SKM-1 (cell line): Measurements from ENCODE around the gene TCIRG1.
"Not testable (repeated sequence)": the region's sequence is repeated elsewhere in the genome, so short reads cannot be mapped to it uniquely, and the experiment has no call there.

ENCODE experiments used
- DNase-seq: peaks from one replicate; lab custom pipeline; 2025; ENCODE audit not compliant: unreplicated experiment; lab: John Stamatoyannopoulos, UW

TCIRG1 gene

DNA sequence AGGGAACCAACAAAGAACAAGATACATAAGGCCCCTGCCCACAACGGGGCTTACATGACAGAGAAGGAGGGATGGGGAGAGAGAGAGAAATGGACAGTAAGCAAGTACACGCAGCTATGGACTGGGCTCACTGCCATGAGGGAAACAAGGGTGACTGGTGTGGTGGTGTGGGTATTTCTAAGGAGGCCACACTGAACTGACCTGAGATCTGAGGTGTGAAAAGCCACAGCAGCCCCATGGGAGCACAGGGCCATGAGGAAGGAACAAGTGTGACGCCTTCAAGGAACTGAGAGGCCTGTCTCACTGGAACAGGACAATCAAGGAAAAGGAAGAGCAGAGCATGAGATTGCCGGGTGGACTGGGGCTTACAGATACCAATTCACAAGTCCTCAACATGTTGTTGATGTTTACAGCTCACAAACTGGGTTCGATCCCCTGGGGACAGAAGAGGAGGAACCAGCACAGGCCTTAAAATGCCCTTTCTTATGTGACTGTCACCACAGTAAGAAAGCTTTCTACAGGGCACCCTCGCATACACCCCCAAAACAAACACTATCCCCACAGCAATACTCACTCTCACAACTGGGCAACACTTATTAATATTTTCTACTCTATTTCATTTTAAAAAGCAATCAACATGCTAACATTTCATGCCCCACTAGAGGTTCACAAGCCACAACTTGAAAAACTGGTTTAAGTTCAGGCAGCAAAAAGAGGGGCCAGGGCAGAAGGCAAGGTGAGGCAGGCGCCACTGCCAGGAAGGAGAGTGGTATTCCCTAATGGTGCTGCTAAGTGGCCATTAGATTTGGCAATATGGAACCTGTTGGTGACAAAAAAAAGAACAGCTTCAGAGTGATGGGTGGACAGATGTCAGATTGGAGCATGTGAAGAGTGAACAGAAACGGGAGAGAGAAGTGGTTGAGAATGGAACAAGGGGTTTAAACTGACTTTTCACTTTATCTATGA lies 39.1 kb downstream of the TCIRG1 start:
- no peak for DNase-seq

DNA sequence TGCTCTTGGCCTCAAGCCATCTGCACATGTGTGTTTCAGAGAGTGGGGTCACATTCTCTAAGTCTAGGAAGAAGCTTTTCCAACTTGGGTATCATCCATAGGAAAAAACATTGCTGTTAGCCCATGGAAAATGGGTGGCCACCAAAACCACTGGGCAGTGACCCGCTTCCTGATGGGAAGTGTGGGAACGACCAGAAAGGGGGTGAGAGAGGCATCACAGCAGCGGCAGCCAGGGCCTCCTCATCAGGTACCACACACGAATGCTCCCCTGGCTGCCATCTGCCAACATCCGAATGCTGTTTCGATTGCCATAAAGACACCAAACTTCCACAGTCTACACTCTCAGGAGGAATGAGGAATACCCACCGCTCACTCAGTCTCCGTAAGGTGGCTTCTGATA lies 42.0 kb downstream of the TCIRG1 start:
- DNase-seq, result no peak

DNA sequence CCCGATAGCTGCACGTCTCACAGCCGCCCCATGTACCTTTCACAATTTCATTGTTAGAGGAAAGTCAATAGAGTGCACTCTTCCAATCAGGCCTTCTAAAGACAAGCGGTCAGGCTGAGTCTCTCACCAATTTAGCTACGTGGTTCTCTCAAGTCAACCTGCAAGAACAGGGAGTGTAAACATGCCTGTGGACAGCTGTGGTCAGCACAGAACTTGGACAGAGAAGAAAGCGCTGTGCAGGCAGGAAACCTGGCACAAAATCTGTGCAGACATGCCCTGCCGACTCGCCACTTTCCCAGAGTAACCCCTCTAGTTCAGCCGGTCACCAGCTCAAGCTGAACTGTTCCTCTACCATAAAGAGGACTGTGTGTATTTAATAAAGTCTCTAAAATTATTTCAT lies 42.9 kb downstream of the TCIRG1 start:
- DNase-seq, result no peak

DNA sequence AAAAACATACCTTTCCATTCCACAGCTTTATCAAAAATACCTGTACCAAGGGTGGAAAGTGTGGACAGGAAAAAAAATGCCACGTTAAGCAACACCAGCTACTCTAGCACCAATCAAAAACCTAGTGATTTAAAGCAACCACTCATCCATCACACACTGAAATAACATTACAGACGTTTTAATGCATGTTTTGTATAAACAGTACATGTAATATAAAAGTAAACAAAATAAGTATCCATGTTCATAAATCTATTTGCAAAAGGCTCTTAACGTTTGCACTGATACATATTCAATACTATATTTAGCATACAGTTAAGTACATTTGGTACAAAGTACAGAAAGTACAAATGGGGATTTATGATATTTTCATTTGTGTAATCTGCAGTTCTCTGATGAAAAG lies 43.7 kb downstream of the TCIRG1 start:
- DNase-seq, result no peak

DNA sequence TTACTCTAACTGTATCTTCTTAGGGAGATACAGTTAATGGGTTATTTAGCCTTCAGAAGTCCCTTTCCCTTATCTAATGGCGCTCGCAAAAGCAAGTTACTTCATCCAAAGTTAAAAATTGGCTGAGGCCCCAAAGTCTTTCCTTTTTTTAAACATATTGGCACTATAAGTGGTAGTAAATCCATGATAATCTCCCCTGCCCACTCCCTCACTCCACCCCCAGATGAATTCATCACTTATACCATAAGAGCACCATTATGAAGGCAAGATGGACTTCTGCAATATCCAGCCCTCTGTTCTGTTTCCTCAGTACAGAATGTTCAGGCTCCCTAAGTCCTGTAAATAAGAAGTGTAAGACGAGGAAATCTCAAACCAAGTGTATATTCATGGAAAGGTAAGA lies 44.7 kb downstream of the TCIRG1 start:
- no peak for DNase-seq

DNA sequence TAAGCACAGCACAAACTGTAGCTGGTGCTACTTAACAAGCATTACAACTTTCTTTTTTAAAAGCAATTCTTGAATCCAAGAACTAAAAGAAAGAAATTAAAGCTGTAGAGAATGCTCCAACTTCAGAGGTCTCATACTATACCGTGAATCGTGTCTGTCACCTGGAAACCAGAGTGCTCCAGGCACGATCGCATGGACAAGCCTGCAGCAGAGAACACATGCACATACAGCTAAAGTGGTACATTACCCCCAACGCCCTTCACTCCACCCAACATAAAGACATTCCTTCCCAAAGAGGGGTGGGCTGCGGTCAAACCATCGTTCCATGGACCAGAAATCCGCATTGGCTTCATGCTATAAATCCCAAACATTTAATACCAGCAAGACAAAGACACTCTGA lies 50.9 kb downstream of the TCIRG1 start:
- DNase-seq, result no peak

DNA sequence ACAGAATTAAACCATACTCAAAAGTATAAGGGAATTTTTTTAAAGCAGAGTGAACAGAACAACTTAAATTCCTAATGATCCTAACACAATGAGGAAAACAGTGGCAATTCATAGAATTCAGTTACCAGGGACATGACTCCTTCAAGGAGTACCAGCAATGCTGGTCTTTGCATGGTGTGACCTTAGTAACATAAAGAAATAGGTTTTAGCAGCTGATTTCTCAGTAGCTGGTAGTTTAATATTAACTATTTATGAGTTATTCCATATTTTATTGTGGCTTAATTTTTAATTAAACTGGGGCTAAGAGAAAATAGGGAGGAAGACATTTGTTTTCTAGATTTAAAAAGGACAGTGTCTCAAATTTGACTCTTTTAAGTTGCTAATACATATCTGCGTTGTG lies 51.5 kb downstream of the TCIRG1 start:
- no peak for DNase-seq

DNA sequence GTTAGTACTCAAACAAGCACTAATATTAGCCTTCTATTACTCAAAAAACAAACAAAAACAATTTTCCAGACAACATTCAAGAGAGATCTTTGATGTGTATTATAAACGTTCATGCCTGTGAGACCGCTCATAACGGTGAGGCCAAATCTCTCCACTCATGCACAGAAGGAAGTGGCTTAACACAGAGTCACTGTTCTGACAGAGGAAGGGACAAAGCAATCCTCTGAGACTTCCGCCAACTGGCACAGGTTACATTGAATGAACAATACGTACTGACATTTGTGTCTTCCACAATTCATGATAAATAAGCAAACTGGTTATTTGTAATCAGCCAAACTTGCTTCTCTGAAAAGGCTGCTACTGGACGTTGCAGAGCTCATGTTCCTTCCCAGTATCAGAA lies 51.9 kb downstream of the TCIRG1 start:
- no peak for DNase-seq

DNA sequence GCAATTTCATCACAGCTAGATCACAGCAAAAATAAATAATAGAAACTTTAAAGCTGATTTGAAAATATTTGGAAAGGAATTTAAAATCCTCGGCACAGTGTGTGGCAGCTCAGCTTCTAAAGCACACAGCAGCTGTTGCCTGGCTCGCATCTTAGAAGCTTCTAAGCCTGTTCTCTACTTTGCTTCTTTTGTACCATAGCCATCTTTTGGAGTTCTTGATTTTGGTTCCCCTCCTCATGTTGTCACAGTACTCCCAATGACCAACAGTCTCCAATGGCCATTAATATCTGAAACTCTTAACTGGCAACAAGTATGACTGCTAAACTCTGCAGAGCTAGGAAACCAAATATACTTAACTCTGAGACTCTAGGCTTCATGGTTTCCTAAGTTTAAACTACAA lies 53.6 kb downstream of the TCIRG1 start:
- DNase-seq, result no peak

DNA sequence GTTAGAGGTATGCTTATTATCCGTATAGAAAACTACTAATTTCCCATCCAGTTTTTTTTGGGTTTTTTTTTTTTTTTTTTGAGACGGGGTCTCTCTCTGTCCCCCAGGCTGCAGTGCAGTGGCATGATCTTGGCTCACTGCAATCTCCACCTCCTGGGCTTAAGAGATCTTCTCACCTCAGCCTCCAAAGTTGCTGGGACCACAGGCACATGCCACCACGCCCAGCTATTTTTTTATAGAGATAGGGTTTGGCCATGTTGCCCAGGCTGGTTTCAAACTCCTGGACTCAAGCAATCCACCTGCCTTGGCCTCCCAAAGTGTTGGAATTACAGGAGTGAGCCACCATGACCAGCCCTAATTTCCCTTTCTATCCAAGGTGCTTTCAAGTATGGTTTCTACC lies 54.1 kb downstream of the TCIRG1 start:
- DNase-seq, result not testable (repeated sequence)

DNA sequence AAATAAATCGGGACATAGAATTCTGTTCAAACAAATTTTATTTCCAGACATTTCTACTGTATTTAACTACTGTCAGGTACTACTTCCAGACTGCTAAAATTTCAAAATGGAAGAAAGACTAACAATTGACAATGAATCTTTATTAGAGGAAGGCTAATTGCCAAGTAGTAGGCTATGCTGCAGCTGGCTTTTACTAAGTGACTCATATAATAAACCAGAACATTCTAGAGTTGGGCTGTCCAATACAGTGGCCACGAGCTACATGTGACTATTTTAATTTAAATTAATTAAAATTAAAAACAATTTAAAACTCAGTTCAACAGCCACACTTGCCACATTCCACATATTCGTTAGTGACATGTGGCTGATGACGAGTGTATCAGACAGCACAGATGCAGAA lies 54.7 kb downstream of the TCIRG1 start:
- no peak for DNase-seq

DNA sequence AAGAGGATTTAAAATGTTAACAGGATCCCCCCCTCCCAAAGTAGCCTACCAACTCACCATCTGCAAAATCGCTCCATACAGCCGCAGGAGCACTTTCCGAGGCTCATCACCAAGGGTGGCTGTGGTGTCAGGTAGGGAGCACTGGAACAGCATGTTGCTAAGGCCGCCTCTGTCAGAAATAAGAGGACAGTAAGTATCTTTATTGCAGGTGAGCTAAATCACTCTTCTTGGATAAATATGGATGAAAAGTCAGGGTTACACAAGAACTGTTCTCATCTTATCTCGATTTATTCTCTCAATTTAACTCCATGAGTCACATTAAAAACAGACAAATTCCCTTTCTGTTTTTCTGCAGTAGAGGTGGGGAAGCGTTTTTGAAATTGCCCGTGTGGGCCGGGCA lies 58.1 kb downstream of the TCIRG1 start:
- DNase-seq, result no peak

DNA sequence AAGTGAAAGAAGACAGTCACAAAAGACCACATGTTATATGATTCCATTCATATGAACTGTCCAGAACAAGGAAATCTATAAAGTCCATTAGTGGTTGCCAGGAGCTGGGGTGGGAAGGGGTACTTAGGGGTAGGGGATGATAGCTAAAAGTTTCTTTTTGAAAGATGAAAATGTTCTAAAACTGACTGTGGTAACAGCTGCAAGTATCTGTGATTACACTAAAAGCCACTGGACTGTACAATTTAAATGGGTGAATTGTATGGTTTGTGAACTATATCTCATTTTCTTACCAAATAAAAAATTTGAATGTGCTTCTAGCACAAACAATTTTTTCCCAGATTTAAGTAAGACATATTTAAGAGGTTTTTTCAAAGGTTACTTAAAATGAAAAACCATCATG lies 60.2 kb downstream of the TCIRG1 start:
- DNase-seq, result no peak

DNA sequence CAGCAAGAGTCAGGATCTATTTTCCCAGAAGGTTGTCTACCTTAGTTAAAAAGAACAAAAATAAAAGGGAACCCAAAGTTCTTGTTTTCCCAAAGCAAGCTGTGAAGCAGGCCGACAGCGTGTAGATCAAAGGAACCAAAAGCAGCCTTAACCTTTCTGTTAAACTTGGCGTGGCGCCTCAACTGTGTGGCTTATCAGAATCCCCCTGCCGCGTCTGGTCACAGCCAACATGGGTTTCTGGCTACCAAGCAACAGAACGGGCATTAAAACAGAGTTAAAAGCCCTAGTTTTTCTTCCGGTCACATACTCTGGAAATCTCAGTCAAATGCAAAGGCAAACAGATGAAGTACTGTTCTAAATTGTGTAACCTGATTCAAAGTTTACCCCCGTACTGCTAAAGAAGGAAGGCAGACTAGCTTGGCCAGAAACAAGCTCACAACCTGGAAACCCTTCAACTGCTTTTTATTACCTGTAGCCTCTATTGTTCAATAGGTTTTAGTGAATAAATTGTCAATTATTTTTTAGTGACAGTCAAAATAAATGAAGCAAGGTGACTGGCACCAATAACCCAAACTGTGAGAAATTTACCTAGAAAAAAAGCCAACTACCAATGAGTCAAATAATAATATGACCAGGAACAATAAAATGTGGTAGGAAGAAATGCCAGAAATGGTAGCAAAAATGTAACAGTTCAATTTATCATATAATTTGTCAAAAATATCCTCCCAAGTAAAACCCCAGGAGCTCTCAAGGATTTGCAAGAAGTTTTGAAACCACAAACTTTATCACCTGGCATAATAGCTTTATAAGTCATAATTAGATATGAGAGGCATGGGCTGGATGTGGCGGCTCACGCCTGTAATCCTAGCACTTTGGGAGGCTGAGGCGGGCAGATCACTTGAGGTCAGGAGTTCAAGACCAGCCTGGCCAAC lies 60.9 kb downstream of the TCIRG1 start:
- DNase-seq, result no peak
